ENCODE data around the gene MMAA.

DNA sequence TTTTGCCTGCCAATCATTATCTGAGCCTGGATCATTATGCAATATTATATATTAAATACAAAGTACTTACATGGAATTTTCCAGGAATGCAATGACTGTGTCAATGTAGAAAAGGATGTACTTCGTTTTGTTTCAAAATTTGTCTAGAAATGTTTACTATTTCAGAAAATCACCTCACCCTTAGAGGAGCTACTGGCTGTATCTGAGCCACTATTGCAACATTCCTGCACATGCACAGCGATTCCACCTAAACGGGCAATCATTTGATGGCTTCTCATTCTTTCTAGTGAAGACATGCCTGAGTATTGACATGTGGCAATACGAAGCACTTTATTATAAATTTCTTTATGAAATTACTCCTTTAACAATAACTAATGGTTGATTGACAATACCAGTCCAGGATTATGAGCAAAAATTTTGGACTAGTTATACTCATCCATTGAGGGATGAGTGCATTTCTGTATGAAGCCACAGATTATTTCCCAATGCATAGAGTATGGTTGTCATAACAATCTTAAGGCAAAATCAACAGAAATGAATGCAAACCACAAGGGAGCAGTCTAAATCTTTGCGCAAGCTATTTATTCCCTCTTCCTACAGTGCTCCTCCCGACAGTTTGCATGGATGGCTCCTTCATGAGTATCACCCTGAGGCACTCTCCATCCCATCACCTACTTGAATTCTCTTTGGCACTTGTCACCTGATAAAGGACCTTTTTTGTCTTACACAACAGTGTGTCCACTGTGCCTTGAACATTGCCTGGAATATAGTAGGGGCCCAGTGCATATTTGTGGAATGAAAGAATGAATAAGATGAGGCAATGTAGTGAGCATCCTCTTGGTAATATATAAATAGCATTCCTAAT lies 35.8 kb upstream of the MMAA start:
- TF ChIP-seq, protein P1, sequence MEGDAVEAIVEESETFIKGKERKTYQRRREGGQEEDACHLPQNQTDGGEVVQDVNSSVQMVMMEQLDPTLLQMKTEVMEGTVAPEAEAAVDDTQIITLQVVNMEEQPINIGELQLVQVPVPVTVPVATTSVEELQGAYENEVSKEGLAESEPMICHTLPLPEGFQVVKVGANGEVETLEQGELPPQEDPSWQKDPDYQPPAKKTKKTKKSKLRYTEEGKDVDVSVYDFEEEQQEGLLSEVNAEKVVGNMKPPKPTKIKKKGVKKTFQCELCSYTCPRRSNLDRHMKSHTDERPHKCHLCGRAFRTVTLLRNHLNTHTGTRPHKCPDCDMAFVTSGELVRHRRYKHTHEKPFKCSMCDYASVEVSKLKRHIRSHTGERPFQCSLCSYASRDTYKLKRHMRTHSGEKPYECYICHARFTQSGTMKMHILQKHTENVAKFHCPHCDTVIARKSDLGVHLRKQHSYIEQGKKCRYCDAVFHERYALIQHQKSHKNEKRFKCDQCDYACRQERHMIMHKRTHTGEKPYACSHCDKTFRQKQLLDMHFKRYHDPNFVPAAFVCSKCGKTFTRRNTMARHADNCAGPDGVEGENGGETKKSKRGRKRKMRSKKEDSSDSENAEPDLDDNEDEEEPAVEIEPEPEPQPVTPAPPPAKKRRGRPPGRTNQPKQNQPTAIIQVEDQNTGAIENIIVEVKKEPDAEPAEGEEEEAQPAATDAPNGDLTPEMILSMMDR (IDR thresholded peaks at IDR 0.05): no peak
- TF ChIP-seq POLR2A (IDR thresholded peaks at IDR 0.05) (no peak), POLR2AphosphoS5 (IDR thresholded peaks at IDR 0.05) (no peak), EP300 (IDR thresholded peaks at IDR 0.05) (no peak)
